ENCODE measurements around the gene IL20RA.
"Not testable (repeated sequence)": the region's sequence is repeated elsewhere in the genome, so short reads cannot be mapped to it uniquely, and the experiment has no call there.

The IL20RA gene

GRCh38 chr6:136968837-136969236 lies 75.9 kb downstream of the IL20RA start:
- no peak for DNase-seq

DNA sequence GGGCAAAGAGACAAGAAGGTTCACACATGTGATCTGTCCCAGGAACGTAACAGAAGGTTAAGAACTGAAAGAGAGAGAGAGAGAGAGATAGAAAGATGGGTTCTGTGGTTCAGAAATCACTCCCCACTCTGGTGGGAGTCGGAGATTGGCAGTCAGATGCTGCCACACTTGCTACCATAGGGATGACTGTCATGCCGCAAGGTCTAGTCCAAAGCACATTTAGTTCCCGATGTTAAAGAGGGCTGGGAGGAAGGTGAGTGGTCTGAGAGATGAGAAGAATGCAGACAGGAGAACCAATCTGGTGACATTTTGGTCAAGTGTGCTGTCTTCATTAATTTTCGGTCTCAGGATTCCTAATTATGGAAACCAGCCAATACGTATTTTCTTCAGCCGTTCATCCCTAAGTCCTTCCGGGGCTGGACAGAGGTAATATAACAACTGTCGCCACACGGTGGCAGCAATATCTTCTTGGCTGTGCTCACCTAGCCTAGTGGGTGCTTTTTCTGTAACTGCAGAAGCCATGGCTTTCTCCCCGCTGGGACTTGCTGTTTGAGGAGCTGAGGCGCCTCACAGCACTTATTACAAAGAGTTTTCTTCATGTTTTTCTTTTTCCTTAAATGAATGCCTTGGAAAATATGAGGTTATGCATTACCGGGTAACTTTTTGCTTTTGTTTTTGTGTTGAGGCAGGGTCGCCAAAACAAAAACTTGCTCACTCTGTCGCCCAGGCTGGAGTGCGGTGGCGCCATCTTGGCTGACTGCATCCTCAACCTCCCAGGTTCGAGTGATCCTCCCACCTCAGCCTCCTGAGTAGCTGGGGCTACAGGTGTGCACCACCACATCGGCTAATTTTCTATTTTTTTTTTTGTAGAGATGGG lies 76.7 kb downstream of the IL20RA start:
- peak; percentile 43 for DNase-seq

DNA sequence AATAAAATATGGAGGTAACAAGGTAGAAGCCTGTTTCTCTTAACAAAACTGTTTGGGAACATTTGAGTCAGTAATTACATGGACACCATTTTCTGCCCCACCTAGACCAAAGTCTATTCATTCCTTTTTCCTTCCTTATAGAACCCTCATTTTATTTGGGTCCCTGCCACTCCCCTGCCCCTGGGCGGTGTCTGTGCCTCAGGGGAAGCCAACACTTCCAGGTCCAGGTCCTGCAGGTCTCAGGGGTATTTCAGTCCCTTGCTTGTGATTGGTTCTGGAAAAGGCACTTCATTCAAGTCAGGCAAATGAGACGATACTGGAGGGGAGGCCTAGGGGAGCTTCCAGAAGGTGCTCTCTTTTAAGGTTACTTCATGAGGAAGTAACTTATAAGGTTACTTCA lies 80.4 kb downstream of the IL20RA start:
- DNase-seq, result no peak

DNA sequence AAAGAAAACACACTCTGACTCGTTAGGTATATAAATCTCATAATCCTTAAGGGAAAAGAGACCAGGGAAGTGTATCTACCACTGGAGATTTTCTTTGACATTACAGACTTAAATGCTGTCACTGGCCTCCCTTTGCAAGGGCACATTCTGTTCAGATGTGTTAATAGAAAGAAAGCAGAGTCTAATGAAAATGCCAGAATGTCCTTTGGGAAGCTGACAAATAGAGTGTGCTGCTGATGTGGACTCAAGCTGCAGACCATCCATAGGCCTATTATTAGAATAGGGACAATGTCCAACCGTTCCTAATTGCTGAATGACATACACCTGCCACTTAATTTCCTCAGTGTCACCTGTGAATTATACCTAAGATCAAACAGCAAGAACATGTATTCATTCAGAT lies 81.5 kb downstream of the IL20RA start:
- no peak for DNase-seq

DNA sequence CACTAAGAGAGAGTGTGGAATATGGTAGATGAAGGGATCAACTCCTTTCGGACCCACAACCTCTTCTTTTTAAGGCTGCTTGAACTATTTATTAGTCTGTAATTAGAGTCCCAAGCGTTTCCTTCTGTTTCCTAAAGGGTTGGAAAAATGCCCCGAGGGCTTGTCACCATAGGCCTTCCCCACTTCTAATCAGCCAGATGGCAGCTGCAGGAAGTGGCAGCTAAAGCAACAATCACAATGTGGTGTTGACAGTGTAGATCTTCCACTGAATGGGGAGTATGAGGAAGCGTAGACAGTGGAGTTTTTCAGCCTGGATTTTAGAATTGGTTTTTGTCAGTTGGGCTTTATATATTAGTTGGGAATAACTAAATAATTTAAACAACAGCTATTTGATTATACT lies 82.1 kb downstream of the IL20RA start:
- no peak for DNase-seq

- DNase-seq, result no peak
Measured at GRCh38 chr6:136961848-136962247, 82.9 kb downstream of the IL20RA start.

DNA sequence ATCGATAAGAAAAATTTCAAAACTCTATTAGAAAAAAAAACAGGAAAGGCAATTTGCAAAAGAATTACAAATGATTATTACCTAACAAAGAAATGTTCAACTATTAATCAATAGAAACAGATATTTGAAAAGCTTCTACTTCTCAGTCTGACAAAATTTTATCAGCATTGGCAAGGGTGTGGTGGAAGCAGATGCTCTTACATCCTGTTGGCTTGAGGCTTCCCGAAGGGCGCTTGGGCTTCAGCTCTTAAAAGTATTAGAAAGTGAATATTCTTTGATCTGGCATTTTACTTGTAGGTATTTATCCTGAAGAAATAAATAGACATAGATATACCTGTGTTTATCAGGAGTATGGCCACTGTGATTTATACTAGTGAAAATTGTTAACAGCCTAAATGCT lies 84.0 kb downstream of the IL20RA start:
- no peak for DNase-seq

DNA sequence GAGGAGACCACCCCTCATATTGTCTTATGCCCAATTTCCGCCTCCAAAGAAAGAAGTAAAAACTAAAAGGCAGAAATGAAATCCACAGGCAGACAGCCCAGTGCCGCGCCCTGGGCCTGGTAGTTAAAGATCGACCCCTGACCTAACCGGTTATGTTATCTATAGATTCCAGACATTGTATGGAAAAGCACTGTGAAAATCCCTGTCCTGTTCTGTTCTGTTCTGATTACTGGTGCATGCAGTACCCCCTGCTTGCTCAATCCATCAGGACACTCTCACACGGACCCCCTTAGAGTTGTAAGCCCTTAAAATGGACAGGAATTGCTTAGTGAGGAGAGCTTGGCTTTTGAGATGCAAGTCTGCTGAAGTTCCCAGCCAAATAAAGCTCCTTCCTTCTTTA lies 84.8 kb downstream of the IL20RA start:
- not testable (repeated sequence) for DNase-seq

DNA sequence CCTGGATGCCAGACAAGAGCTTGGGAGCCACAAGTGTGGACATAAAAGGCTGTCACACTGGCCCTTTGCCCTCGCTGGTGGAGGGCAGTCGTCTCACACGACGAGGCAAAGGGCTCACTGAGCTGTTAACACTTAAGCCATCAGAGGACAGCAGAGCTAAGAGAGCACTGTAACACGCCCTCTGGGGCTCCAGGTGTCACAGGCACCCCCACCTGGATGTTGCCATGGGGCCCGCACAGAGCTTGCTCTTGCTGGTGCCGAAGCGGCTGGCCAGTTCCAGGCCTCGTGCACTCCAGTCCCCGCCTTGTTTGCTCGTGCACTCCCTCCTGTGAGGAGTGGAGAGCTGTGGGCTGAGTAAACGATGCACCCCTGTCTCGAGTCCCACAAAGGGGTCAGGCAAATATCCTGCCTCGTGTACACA lies 85.3 kb downstream of the IL20RA start:
- no peak for DNase-seq

DNA sequence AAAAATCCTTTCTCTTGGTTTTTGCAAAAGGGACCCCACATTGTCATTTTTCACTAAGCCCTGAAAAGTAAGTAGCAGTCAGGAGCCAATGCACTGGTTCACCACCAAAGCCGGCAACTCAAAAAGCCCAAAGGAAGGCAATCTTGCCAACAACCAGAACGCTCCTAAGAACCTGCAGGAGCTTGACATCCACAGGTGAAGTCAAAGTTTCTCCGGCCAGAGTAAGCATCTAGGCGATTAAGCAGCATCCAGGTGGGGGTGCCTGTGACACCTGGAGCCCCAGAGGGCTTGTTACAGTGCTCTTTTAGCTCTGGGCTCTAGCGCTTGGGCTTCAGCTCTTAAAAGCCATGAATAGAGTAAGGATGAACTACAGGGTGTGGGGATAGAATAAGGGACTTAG lies 86.6 kb downstream of the IL20RA start:
- no peak for DNase-seq

DNA sequence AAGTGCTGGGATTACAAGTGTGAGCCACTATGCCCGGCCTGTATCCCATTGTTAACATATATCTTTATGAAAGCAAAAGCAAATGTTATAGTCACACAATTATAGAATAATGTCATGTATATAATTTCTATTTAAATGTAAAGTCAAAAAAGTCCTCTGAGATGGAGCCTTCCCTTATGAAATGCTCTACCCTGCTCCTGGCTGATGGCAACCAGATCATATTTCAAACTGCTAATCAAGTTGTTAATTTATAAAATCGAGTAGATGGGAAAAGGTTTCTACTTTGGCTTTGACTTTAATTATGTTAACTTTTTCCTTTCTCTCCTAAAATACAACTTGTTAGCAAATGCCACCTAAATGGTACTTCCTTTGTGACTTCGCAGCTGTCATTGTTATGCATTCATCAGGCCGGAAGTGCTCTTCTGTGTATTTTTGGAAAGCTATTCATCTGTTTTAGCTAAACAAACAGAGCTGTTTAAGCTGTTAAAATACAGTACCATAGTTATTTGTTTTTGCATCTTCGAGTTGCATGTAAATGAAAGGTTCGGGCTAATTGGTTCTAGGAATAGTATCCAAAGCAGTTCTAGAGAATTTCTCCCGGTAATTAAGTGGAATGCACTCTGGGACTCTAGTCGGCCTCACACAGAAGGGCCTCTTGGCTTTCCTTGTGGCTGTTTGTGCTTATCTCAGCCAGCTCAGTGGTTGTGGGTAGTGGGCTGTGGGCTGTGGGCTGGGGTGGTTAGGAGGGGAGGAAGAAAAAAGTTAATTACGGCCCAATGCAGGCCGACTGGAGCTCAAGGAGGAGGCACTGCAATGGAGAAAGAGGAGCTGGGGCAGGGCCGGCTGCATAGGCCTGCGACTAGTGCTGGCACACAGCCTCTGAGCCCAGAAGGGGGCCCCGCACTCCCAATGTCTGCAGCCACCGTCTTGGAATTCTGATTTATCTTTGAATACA lies 87.9 kb downstream of the IL20RA start:
- peak; percentile 60 for DNase-seq

DNA sequence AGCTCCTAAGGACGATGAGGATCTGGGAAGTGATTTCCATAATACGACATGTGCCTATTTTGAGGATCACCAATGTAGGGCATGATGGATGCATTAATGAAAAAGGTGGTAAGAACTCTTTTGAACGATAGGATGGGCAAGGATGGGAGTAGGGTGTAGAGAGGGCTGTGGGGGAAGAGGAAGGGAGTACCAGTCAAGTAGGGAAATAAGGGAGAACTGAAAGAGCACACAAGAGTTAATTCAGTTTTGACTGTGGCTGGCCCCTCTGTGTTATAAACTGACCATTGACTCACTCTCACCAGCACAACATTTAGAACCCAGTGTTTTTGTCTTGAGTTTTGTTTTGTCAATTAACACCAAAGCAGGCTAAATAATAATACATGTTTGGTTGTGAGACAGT lies 89.6 kb downstream of the IL20RA start:
- no peak for DNase-seq

DNA sequence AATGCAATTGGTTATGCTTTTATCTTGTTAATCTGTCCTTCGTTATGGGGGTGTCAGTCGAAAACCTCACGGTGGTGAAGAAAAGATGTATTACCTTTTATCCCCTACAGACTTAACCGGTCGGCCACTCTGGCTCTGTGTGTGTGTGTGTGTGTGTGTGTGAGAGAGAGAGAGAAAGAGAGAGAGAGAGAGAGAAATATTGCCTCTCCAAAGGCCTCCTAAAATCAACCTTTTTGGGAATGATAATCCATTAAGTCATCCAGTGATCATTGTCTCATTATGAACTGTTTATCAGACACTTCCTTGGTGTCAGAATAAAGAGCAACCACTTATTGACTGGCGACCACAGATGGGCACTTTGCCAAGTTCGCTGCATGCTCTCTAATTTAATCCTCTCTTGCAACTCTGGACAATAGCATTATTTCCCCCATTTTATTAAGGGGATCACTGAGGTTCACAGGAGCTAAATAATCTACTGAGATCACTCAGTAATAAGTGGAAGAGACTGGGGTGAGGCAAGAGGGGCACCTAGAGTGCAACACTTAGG lies 92.0 kb downstream of the IL20RA start:
- DNase-seq, result no peak

- DNase-seq, result no peak
Measured at GRCh38 chr6:136950436-136951126, 94.2 kb downstream of the IL20RA start.
